Adipocyte (in vitro differentiated cells): ENCODE results near the gene SPIN3.
A peak's percentile ranks its signal among the peaks of the same experiment; 100 is the strongest.
"Not testable (repeated sequence)": the region's sequence is repeated elsewhere in the genome, so short reads cannot be mapped to it uniquely, and the experiment has no call there.

Experiments
- DNase-seq: peaks from one replicate; pipeline ENCODE4 v3.0.0-alpha.2; 2015; ENCODE audit warnings: low read depth
- H3K27me3 ChIP-seq: replicated peaks from 2 replicates; pipeline ENCODE4 v1.7.0; 2013; ENCODE audit warnings: mild to moderate bottlenecking, low read length, moderate library complexity; ENCODE audit not compliant: control insufficient read depth, insufficient read depth
- H3K36me3 ChIP-seq: 2 replicates; pipeline ENCODE4 v1.7.0; 2013; ENCODE audit warnings: low read length, mild to moderate bottlenecking, moderate library complexity; ENCODE audit not compliant: control insufficient read depth, insufficient read depth, severe bottlenecking
- H3K4me1 ChIP-seq: 2 replicates; pipeline ENCODE4 v1.7.0; 2013; ENCODE audit warnings: mild to moderate bottlenecking, low read length, moderate library complexity; ENCODE audit not compliant: control insufficient read depth, insufficient read depth
- H3K4me3 ChIP-seq: 2 replicates; pipeline ENCODE4 v1.7.0; 2013; ENCODE audit warnings: mild to moderate bottlenecking, low read length, moderate library complexity
- H3K9ac ChIP-seq: 2 replicates; pipeline ENCODE4 v1.7.0; 2013; ENCODE audit warnings: mild to moderate bottlenecking, low read length, moderate library complexity
- H3K9me3 ChIP-seq: 2 replicates; pipeline ENCODE4 v1.7.0; 2013; ENCODE audit warnings: mild to moderate bottlenecking, low read length, moderate library complexity; ENCODE audit not compliant: control insufficient read depth

Gene SPIN3

DNA sequence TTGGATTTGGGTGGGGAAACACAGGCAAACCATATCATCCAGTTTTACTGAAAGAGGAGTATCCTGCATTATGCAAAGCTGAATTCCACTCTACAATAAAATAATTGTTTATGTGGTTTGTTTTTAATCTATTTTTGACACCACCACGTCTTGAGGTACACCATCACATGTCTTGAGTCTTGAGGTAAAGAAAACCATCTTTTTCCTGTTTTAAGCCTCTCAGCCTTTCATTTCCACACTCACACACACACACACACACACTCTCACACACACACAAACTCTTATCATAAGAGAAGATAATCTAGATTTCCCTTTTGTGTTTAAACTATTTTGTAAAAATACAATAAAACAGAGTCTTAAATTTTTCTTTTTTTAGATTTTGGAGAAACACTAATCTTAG lies 32.0 kb downstream of the SPIN3 start:
- Histone ChIP-seq H3K27me3 (peaks cover 7% of the 10 kb centered on the region), H3K9me3 (peaks cover 6% of the 10 kb centered on the region), H3K4me1 (no peaks in the 10 kb centered on the region), H3K9ac (no peak overlapping the region), H3K36me3 (peaks cover 3% of the 10 kb centered on the region), H3K4me3 (no peak overlapping the region)
- DNase-seq: no peak

DNA sequence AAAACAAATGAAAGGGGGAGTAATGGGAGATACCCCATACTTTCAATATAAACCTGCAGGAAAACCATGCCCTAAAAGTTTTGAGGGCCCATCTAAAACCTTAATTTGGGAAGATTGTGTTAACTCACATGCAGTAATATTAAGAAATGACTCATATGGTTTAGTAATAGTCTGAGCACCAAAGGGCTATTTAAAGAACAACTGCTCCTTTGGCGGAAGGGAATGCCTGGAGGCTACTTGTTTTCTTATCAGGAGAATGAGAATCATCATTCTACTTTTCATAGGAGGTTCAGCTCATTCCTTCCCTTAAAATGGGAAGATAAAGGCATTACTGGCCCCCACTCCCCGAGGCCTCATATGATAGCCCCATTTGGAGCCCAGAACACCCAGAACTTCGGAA lies 47.6 kb downstream of the SPIN3 start:
- H3K9ac ChIP-seq: no peak overlapping the region
- H3K27me3 ChIP-seq: no peaks in the 10 kb centered on the region
- no peak overlapping the region for H3K4me3 ChIP-seq
- DNase-seq: peak; percentile 14
- H3K4me1 ChIP-seq: no peaks in the 10 kb centered on the region
- H3K9me3 ChIP-seq: peaks cover 8% of the 10 kb centered on the region
- no peaks in the 10 kb centered on the region for H3K36me3 ChIP-seq

DNA sequence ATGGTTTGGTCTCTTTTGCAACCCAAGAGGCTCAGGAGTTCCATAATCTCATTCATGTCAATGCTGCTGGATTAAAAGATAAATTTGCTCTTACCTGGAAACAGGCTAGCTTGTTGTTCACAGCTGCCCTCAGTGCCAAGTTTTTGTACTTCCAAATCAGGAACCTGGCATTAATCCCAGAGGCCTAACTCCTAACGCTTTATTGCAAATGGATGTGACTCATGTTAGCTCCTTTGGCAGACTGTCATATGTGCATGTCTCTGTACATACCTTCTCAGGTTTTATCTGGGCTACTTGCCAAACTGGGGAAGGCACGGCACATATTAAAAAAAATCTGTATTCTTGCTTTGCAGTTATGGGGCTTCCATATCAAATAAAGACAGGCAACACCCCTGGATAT lies 49.1 kb downstream of the SPIN3 start:
- H3K4me3 ChIP-seq, H3K9me3 ChIP-seq, H3K36me3 ChIP-seq, H3K9ac ChIP-seq, H3K4me1 ChIP-seq, H3K27me3 ChIP-seq: not testable (repeated sequence)
- DNase-seq: peak; percentile 28

DNA sequence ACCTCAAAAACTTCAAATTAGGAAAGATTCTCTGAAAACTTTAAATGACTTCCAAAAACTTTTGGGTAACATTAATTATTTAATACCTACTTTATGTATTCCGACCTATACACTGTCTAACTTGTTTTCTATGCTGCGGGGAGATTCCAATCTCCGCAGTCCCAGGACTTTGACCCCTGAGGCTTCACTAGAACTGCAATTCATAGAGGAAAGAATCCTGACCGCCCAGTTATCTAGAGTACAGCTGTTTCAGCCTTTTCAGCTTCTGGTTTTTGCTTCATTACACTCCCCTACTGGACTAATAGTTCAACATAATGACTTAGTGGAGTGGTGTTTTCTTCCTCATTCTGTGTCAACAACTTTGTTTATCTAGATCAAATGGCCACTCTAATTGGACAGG lies 50.1 kb downstream of the SPIN3 start:
- H3K4me1 ChIP-seq, H3K9me3 ChIP-seq, DNase-seq, H3K4me3 ChIP-seq, H3K9ac ChIP-seq, H3K27me3 ChIP-seq, H3K36me3 ChIP-seq: not testable (repeated sequence)

DNA sequence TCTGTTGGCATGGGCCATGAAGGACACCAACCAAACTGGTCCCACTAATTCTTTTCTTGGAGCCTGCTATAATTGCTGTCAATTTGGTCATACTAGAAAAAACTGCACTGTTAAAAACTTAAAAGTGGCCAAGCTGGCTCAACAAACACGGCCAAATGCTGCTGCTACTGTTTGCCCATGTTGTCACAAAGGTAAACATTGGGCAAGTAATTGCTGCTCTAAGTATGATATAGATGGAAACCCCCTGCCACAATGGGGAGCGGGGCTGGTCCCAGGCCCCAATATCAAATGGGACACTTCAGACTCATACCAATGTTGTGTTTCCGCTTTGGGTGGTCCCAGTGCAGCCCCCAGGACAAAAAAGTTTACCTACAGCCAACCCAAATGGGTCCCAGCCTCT lies 52.1 kb downstream of the SPIN3 start:
- no peaks in the 10 kb centered on the region for H3K4me1 ChIP-seq
- no peaks in the 10 kb centered on the region for H3K36me3 ChIP-seq
- H3K9ac ChIP-seq: no peak overlapping the region
- DNase-seq: no peak
- H3K4me3 ChIP-seq: no peak overlapping the region
- H3K9me3 ChIP-seq: peaks cover 10% of the 10 kb centered on the region
- H3K27me3 ChIP-seq: no peaks in the 10 kb centered on the region
